ENCODE results near the gene ITGB8.

ITGB8 gene

DNA sequence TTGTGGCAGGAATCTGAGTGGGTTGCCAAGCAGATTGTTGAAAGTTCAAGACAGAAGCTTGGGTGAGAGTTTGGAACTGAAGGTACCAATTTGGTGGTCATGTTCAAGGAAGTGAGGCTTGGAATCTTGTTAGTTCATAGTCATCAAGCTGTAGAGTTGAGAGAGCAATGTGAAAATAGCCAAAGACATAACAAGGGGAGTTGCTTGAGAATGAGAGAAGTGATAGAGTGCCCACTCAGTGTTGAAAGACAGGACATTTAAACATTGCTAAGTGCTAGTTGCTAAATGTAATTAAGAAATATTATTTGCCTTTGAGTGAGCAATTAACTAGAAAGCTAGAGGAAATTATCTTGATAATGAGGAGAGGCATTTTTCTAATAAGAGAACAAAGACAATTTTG, 17.0 kb downstream of the ITGB8 start:
- ChIA-PET CTCF (interaction anchor here (1.5 kb wide), 1 partner anchor 11 kb away, joined by 5 read pairs; no protein-coding TSS in a partner anchor), POLR2A (no interaction called here)
- DNase-seq (ENCODE audit: extremely low spot score) = no peak
- TF ChIP-seq, protein P1, sequence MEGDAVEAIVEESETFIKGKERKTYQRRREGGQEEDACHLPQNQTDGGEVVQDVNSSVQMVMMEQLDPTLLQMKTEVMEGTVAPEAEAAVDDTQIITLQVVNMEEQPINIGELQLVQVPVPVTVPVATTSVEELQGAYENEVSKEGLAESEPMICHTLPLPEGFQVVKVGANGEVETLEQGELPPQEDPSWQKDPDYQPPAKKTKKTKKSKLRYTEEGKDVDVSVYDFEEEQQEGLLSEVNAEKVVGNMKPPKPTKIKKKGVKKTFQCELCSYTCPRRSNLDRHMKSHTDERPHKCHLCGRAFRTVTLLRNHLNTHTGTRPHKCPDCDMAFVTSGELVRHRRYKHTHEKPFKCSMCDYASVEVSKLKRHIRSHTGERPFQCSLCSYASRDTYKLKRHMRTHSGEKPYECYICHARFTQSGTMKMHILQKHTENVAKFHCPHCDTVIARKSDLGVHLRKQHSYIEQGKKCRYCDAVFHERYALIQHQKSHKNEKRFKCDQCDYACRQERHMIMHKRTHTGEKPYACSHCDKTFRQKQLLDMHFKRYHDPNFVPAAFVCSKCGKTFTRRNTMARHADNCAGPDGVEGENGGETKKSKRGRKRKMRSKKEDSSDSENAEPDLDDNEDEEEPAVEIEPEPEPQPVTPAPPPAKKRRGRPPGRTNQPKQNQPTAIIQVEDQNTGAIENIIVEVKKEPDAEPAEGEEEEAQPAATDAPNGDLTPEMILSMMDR (IDR thresholded peaks at IDR 0.05; ENCODE audit: control extremely low read depth, extremely low read depth, low read depth, missing control alignments) = no peak

DNA sequence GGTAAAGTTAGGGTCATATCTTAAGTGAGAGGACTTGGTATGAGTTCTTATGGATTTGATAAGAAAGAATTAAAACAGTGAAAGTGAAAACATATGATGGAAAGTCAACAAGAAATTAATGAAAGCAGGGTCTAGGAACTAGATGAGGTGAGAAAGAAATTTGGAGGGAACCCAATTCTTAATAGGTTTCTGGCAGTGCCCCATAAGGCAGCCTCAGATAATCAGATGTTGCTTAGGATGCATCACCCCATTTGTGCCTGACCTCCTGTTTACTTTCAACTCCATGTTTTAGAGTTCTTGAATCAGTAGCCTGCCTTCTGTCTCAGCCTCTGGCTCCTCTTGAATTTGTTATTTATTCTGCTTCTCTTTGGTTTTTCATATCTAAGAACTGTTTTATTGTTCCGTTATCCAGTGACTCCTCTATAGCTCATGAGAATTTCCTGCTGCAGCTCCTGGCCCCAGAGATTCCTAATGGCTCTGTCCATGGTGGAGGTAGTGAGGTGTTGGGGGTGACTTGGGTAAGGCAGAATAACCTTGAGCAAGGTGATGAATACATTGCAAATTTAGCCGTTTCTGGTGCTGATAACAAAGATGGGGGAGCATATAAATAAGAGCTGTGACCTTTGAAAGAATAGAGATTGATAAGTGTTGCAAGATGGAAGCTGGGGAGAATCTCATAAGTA, 17.6 kb downstream of the ITGB8 start:
- TF ChIP-seq, protein P1 (IDR thresholded peaks at IDR 0.05; ENCODE audit: control extremely low read depth, extremely low read depth, low read depth, missing control alignments) = no peak
- POLR2A ChIA-PET = no interaction called here
- no peak for DNase-seq (ENCODE audit: extremely low spot score)
- CTCF ChIA-PET = interaction anchor here (1.2 to 1.5 kb wide), 2 partner anchors 11 to 18 kb away, joined by 3 to 5 read pairs; partner anchors contain the start of gene ITGB8

DNA sequence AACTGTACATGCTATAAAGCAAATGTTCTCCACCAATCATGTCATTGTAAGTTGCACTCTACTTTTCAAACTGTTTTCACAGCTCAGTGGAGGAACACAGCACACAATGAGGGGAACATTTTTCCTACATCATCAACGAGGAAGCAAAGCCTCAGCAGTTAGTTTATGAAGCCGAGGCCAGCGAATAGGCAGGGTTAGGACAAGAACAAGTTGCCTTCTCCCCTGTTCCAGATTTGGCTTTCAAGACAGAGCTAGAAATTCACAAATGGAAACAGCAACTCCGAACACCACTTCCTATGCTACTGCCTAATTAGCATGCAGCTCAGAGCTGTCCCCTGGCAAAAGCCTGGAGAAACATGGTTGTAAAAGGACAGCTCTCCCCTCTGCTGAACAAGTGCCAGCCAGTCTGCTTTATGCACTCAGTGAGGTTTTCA, 19.8 kb downstream of the ITGB8 start:
- ChIA-PET POLR2A (no interaction called here), CTCF (interaction anchor here (0.8 to 1.5 kb wide), 2 partner anchors 8 to 14 kb away, joined by 3 to 5 read pairs; no protein-coding TSS in a partner anchor)
- no peak for DNase-seq (ENCODE audit: extremely low spot score)
- TF ChIP-seq, protein P1 (IDR thresholded peaks at IDR 0.05; ENCODE audit: control extremely low read depth, extremely low read depth, low read depth, missing control alignments) = no peak

DNA sequence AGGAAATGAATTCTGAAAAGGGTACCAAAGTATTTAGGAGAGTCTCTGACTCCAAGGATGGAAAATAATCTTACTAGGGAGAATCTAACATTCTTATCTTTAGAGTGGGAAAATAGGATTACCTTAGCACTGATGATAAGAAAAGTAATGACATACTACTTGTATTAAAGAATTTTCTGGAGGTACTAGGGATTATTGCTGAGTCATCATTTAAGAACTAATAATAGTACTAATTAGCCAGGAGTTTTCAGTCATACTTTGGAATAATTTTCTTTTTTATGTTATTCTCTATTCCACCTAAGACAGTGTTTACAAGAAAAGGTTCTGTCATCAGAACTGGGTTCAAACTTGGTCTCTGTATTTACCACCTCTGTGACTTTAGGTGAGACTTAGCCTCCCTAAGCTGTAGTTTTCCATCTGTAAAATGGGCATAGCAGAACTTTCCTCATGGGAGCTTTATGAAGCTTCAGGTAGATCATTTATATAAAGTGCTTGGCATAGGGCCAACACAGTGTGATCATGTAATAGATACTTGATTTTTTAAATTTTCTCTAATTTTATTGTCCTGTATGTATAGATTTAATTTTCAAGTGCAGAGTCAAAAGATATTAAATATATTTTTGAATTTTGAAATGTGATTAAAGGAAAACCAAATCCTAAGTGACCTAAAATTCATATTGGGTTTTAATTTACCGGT, 20.4 kb downstream of the ITGB8 start:
- ChIA-PET POLR2A (no interaction called here), CTCF (interaction anchor here (0.8 to 1.5 kb wide), 3 partner anchors 8 to 14 kb away, joined by 3 to 5 read pairs (median 3); no protein-coding TSS in a partner anchor)
- TF ChIP-seq, protein P1 (IDR thresholded peaks at IDR 0.05; ENCODE audit: control extremely low read depth, extremely low read depth, low read depth, missing control alignments) = no peak
- no peak for DNase-seq (ENCODE audit: extremely low spot score)

DNA sequence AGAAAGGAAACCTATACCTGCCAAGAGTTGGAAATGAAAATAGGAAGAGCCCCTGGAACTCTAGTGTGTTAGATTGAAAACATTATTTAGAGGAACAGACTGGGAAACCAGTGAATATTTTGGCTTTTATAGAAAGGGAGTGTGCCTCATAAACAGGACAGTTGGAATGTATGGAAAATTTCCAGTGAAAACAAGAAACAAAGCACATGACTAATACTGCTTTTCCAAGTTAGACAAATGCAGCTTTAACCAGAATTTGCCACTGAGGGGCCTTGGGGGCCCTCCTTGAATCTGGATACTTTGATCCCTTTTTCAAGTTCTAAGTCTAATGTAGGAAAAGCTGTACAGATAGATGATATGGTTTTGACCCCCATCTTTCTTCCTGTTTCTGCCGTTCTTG, 21.2 kb downstream of the ITGB8 start:
- CTCF ChIA-PET = interaction anchor here (1.0 to 1.4 kb wide), 2 partner anchors 9 to 11 kb away, joined by 3 to 4 read pairs; no protein-coding TSS in a partner anchor
- DNase-seq (ENCODE audit: extremely low spot score) = no peak
- TF ChIP-seq, protein P1 (IDR thresholded peaks at IDR 0.05; ENCODE audit: control extremely low read depth, extremely low read depth, low read depth, missing control alignments) = no peak
- POLR2A ChIA-PET = no interaction called here

- TF ChIP-seq, protein P1 (IDR thresholded peaks at IDR 0.05; ENCODE audit: control extremely low read depth, extremely low read depth, low read depth, missing control alignments) = no peak
- ChIA-PET POLR2A (no interaction called here), CTCF (interaction anchor here (1.4 kb wide), 1 partner anchor 10 kb away, joined by 4 read pairs; no protein-coding TSS in a partner anchor)
- no peak for DNase-seq (ENCODE audit: extremely low spot score)
These were observed 22.0 kb downstream of the ITGB8 start for GRCh38 chr7:20352573-20353306.
